Measurements from ENCODE around the gene AP1S3. TPM values are rescaled to one million over a fixed set of nuclear protein-coding genes. Genes with fewer than 3 reads are reported as not detected.
"Not testable (repeated sequence)": the region's sequence is repeated elsewhere in the genome, so short reads cannot be mapped to it uniquely, and the experiment has no call there.

Gene AP1S3
- total RNA-seq, 1 experiment from 2014 or later: 185 TPM

GRCh38 chr2:223877721-223878410, 40.5 kb upstream of the AP1S3 start (continued):
- no peak for TF ChIP-seq ZBTB33 (IDR thresholded peaks at IDR 0.05; ENCODE audit: extremely low read depth, insufficient replicate concordance, low read length)
- TF ChIP-seq RAD21 (IDR thresholded peaks at IDR 0.05; ENCODE audit: low read depth): no peak
- no peak for TF ChIP-seq MAX (IDR thresholded peaks at IDR 0.05)

- Histone ChIP-seq H3K27ac (ENCODE audit: low read depth, low read length) (no peak overlapping the region), H3K9me2 (ENCODE audit: insufficient read depth) (no peaks in the 10 kb centered on the region), H3K36me3 (ENCODE audit: control insufficient read depth in 1 of 2, insufficient read depth in 2 of 2, low read length in 2 of 2) (peaks cover 15 to 16% of the 10 kb centered on the region in 2 experiments; a peak in 2 of 4 replicates), H3K4me1 (ENCODE audit: control insufficient read depth in 1 of 2, insufficient read depth in 2 of 2, low read length in 2 of 2) (no peaks in the 10 kb centered on the region), H3K79me2 (ENCODE audit: insufficient read depth, low read length) (no peaks in the 10 kb centered on the region), H3K27me3 (ENCODE audit: insufficient read depth, low read length) (no peaks in the 10 kb centered on the region), H3K9ac (ENCODE audit: low read length) (no peak overlapping the region), H3K4me2 (ENCODE audit: low read length) (no peak overlapping the region), H3K4me3 (replicated peaks in 1 of 2; ENCODE audit: low read depth in 1 of 2, low read length in 2 of 2) (no peak overlapping the region), H2AFZ (ENCODE audit: low read depth, low read length, poor library complexity, severe bottlenecking) (no peak overlapping the region), H4K20me1 (ENCODE audit: insufficient read depth) (no peaks in the 10 kb centered on the region), H3K9me3 (ENCODE audit: control insufficient read depth in 1 of 2, insufficient read depth in 1 of 2, low read depth in 1 of 2, low read length in 2 of 2) (no peaks in the 10 kb centered on the region)
- POLR2A ChIA-PET: no interaction called here
- BruUV-seq (replicated peaks): no TSS peak
- TF ChIP-seq FOSL1 (IDR thresholded peaks at IDR 0.05; ENCODE audit: low read depth) (no peak), SIN3A (IDR thresholded peaks at IDR 0.05; ENCODE audit: low read depth) (no peak), EZH2 (IDR thresholded peaks at IDR 0.05) (no peak), ELF1 (IDR thresholded peaks at IDR 0.05; ENCODE audit: borderline replicate concordance, low read depth) (no peak), TCF7L2 (IDR thresholded peaks at IDR 0.05; ENCODE audit: borderline replicate concordance, extremely low read depth, insufficient read depth, insufficient read length) (no peak), YY1 (IDR thresholded peaks at IDR 0.05; ENCODE audit: extremely low read depth, insufficient replicate concordance, low read depth, low read length) (no peak)
- no peak for DNase-seq (ENCODE audit: low read depth, low spot score)
- RAD21 ChIA-PET (ENCODE audit: low non-redundant PET in 1 of 2, low total read pairs in 2 of 2, uncharacterized antibody in 2 of 2, unreplicated experiment in 2 of 2): no interaction called here
- CTCF ChIA-PET: no interaction called here
- ATAC-seq: no peak
- intact Hi-C loops (cut with micrococcal nuclease): no loop called here
Observed at GRCh38 chr2:223873672-223874071, 36.3 kb upstream of the AP1S3 start.

GRCh38 chr2:223872772-223873171, 35.4 kb upstream of the AP1S3 start:
- H3K4me1 ChIP-seq (ENCODE audit: control insufficient read depth in 1 of 2, insufficient read depth in 2 of 2, low read length in 2 of 2); DNase-seq (ENCODE audit: low read depth, low spot score); BruUV-seq (replicated peaks); H3K27ac ChIP-seq (ENCODE audit: low read depth, low read length); intact Hi-C loops (cut with micrococcal nuclease); H4K20me1 ChIP-seq (ENCODE audit: insufficient read depth); H3K4me3 ChIP-seq (replicated peaks in 1 of 2; ENCODE audit: low read depth in 1 of 2, low read length in 2 of 2); H3K9me2 ChIP-seq (ENCODE audit: insufficient read depth); CTCF ChIA-PET; H3K9me3 ChIP-seq (ENCODE audit: control insufficient read depth in 1 of 2, insufficient read depth in 1 of 2, low read depth in 1 of 2, low read length in 2 of 2); ATAC-seq; H3K27me3 ChIP-seq (ENCODE audit: insufficient read depth, low read length); RAD21 ChIA-PET (ENCODE audit: low non-redundant PET in 1 of 2, low total read pairs in 2 of 2, uncharacterized antibody in 2 of 2, unreplicated experiment in 2 of 2); H3K4me2 ChIP-seq (ENCODE audit: low read length); H3K9ac ChIP-seq (ENCODE audit: low read length); POLR2A ChIA-PET; H2AFZ ChIP-seq (ENCODE audit: low read depth, low read length, poor library complexity, severe bottlenecking); H3K79me2 ChIP-seq (ENCODE audit: insufficient read depth, low read length): not testable (repeated sequence)
- H3K36me3 ChIP-seq (ENCODE audit: control insufficient read depth in 1 of 2, insufficient read depth in 2 of 2, low read length in 2 of 2): peaks cover 7 to 10% of the 10 kb centered on the region in 2 experiments; a peak in 2 of 4 replicates

- not testable (repeated sequence) for BruUV-seq (replicated peaks)
Observed at GRCh38 chr2:223871661-223872060, 34.3 kb upstream of the AP1S3 start.

More at GRCh38 chr2:223871661-223872060, 34.3 kb upstream of the AP1S3 start:
- ATAC-seq; H2AFZ ChIP-seq (ENCODE audit: low read depth, low read length, poor library complexity, severe bottlenecking); H3K4me3 ChIP-seq (replicated peaks in 1 of 2; ENCODE audit: low read depth in 1 of 2, low read length in 2 of 2); RAD21 ChIA-PET (ENCODE audit: low non-redundant PET in 1 of 2, low total read pairs in 2 of 2, uncharacterized antibody in 2 of 2, unreplicated experiment in 2 of 2); DNase-seq (ENCODE audit: low read depth, low spot score); H3K4me2 ChIP-seq (ENCODE audit: low read length); H3K27me3 ChIP-seq (ENCODE audit: insufficient read depth, low read length); H3K9me2 ChIP-seq (ENCODE audit: insufficient read depth); intact Hi-C loops (cut with micrococcal nuclease); H3K36me3 ChIP-seq (ENCODE audit: control insufficient read depth in 1 of 2, insufficient read depth in 2 of 2, low read length in 2 of 2); H3K79me2 ChIP-seq (ENCODE audit: insufficient read depth, low read length); H3K9me3 ChIP-seq (ENCODE audit: control insufficient read depth in 1 of 2, insufficient read depth in 1 of 2, low read depth in 1 of 2, low read length in 2 of 2); H3K27ac ChIP-seq (ENCODE audit: low read depth, low read length); H3K9ac ChIP-seq (ENCODE audit: low read length); H4K20me1 ChIP-seq (ENCODE audit: insufficient read depth); H3K4me1 ChIP-seq (ENCODE audit: control insufficient read depth in 1 of 2, insufficient read depth in 2 of 2, low read length in 2 of 2); CTCF ChIA-PET: not testable (repeated sequence)
- POLR2A ChIA-PET: interaction anchor here (0.5 kb wide), 1 partner anchor 31 kb away, joined by 3 read pairs; no protein-coding TSS in a partner anchor
